ENCODE results near the gene LRP1-AS. TPM values are rescaled to one million over a fixed set of nuclear protein-coding genes. Genes with fewer than 3 reads are reported as not detected.

The LRP1-AS gene
- total RNA-seq, 1 experiment from 2014 or later: not detected

- TF ChIP-seq HMGXB4 (CRISPR knock-in tag; IDR thresholded peaks at IDR 0.05) (no peak), NR1H2 (CRISPR knock-in tag; IDR thresholded peaks at IDR 0.05) (no peak), GTF2I (CRISPR knock-in tag; conservative IDR thresholded peaks at IDR 0.05) (no peak), ZNF425 (CRISPR knock-in tag; conservative IDR thresholded peaks at IDR 0.05) (no peak), FOXP1 (CRISPR knock-in tag; IDR thresholded peaks at IDR 0.05; ENCODE audit: borderline replicate concordance) (no peak)
- TF ChIP-seq, protein P1, sequence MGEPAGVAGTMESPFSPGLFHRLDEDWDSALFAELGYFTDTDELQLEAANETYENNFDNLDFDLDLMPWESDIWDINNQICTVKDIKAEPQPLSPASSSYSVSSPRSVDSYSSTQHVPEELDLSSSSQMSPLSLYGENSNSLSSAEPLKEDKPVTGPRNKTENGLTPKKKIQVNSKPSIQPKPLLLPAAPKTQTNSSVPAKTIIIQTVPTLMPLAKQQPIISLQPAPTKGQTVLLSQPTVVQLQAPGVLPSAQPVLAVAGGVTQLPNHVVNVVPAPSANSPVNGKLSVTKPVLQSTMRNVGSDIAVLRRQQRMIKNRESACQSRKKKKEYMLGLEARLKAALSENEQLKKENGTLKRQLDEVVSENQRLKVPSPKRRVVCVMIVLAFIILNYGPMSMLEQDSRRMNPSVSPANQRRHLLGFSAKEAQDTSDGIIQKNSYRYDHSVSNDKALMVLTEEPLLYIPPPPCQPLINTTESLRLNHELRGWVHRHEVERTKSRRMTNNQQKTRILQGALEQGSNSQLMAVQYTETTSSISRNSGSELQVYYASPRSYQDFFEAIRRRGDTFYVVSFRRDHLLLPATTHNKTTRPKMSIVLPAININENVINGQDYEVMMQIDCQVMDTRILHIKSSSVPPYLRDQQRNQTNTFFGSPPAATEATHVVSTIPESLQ (CRISPR knock-in tag; IDR thresholded peaks at IDR 0.05): no peak
Measured at GRCh38 chr12:57133916-57134315, 13.5 kb downstream of the LRP1-AS start (continued).

DNA sequence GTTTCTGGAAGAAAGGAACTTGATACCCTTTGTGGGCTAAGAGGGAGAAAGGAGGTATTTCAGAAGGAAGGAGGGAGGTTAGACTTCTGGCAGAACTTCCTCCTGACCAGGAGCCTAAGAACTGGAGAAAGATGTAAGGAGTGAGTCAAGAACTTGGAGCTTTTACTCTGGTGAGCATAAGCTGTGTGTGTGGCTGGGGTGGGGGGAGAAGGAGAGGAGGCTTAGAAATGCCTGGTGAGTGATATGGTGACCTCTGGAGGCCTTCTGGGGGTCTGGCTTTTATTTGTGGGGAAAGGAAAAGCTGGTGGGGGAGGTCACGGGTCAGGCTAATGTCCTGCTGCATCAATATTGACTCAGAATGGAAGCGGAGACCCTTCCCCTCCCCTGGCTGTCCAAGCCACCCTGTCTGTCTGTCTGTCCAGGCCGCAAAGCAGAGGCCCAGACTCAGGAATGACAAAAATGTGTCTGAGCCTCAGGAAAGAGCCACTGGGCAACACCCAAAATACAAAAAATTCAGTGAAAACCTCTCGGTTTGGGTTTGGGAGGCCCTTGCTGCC is 14.3 kb downstream of the LRP1-AS start:
- Mint-ChIP-seq H3K4me1 (peaks cover 70% of the 10 kb centered on the region), H3K36me3 (no peaks in the 10 kb centered on the region), H3K4me3 (0 out of 2 replicates have a peak overlapping the region, but pooled peaks have one; percentile 18), H3K27me3 (ENCODE audit: low read depth) (no peaks in the 10 kb centered on the region), H3K27ac (peak overlapping the region; percentile 56; the same call in 1 of the 2 replicates), H3K9me3 (no peaks in the 10 kb centered on the region)
- no peak for ATAC-seq
- ChIA-PET CTCF (interaction anchor here (0.6 to 2.3 kb wide), 9 partner anchors 9 to 110 kb away, joined by 3 to 11 read pairs (median 3); no protein-coding TSS in a partner anchor), POLR2A (interaction anchor here (1.0 kb wide), 1 partner anchor 96 kb away, joined by 3 read pairs; the partner anchor contains the start of gene SHMT2)
- no peak for DNase-seq (ENCODE audit: low spot score)
- TF ChIP-seq CREB1 (CRISPR knock-in tag; IDR thresholded peaks at IDR 0.05) (no peak), EMX1 (CRISPR knock-in tag; IDR thresholded peaks at IDR 0.05) (no peak), ZBTB21 (CRISPR knock-in tag; IDR thresholded peaks at IDR 0.05; ENCODE audit: borderline replicate concordance) (no peak), NR3C1 (CRISPR knock-in tag; conservative IDR thresholded peaks at IDR 0.05; ENCODE audit: low read depth) (no peak), JAZF1 (CRISPR knock-in tag; IDR thresholded peaks at IDR 0.05) (no peak), TEAD4 (CRISPR knock-in tag; IDR thresholded peaks at IDR 0.05) (no peak)

DNA sequence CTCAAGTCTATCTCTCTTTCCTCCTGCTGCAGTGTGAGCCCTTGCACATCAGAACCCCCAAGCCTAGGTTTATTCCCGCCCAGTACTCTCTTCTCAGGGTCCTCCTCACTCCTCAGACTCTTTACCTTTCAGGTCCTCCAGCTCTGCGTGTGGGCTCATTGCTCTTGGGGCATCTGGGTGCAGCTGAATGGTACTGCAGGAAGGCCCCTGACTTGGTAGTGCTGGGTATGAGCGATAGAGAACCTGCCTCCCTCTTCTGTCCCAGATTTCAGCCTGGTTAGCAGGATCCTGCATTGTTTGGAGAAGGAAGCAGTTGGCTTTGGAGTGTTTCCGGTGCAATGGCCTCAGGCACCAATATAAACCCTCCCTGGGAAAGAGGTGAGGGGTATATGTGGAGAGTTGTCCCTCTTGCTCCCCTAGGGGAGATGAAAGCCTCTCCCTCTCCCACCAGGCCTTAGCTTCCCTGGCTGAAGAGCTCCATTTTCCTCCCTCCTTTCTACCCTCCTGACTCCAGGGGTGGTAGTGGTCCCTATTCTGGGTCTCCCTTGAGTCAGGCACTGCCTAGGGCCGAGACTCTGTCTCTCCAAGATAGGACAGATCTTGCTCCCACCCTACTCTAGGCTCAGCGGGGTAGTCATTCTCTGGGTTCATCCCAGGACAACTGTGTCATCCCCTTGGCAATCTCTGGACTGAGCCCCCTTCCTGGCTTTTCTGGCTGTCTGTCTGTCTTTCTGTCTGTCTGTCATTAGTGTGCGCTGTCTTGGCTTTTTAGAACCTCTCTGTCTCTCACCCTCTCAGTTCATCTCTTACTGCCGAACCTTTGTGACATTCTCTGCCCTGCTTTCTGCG is 15.3 kb downstream of the LRP1-AS start:
- Mint-ChIP-seq H3K4me1 (peaks cover 70% of the 10 kb centered on the region), H3K4me3 (peak overlapping the region; percentile 6; the same call in 1 of the 2 replicates), H3K27ac (peak overlapping the region; percentile 84; the same call in 1 of the 2 replicates), H3K27me3 (ENCODE audit: low read depth) (no peaks in the 10 kb centered on the region), H3K9me3 (no peaks in the 10 kb centered on the region), H3K36me3 (no peaks in the 10 kb centered on the region)
- ChIA-PET POLR2A (interaction anchor here (1.0 kb wide), 1 partner anchor 97 kb away, joined by 3 read pairs; the partner anchor contains the start of gene SHMT2), CTCF (interaction anchor here (0.9 to 2.5 kb wide), 7 partner anchors 8 to 495 kb away, joined by 3 to 11 read pairs (median 7); partner anchors contain the start of gene STAT6)
- DNase-seq (ENCODE audit: low spot score) (no peak), ATAC-seq (no peak)
- TF ChIP-seq FOXP1 (CRISPR knock-in tag; IDR thresholded peaks at IDR 0.05; ENCODE audit: borderline replicate concordance) (no peak), ZNF671 (CRISPR knock-in tag; IDR thresholded peaks at IDR 0.05) (no peak), ZBTB21 (CRISPR knock-in tag; IDR thresholded peaks at IDR 0.05; ENCODE audit: borderline replicate concordance) (no peak), ATF1 (CRISPR knock-in tag; IDR thresholded peaks at IDR 0.05) (no peak), NFE2L1 (CRISPR knock-in tag; IDR thresholded peaks at IDR 0.05) (no peak), ZNF423 (CRISPR knock-in tag; IDR thresholded peaks at IDR 0.05) (no peak), CBFB (CRISPR knock-in tag; IDR thresholded peaks at IDR 0.05; ENCODE audit: low read depth) (no peak), SMAD4 (CRISPR knock-in tag; IDR thresholded peaks at IDR 0.05) (no peak), CTCF (IDR thresholded peaks at IDR 0.05) (no peak), GTF2I (CRISPR knock-in tag; conservative IDR thresholded peaks at IDR 0.05) (no peak), FOXK1 (CRISPR knock-in tag; IDR thresholded peaks at IDR 0.05) (no peak)
- TF ChIP-seq, protein P2, sequence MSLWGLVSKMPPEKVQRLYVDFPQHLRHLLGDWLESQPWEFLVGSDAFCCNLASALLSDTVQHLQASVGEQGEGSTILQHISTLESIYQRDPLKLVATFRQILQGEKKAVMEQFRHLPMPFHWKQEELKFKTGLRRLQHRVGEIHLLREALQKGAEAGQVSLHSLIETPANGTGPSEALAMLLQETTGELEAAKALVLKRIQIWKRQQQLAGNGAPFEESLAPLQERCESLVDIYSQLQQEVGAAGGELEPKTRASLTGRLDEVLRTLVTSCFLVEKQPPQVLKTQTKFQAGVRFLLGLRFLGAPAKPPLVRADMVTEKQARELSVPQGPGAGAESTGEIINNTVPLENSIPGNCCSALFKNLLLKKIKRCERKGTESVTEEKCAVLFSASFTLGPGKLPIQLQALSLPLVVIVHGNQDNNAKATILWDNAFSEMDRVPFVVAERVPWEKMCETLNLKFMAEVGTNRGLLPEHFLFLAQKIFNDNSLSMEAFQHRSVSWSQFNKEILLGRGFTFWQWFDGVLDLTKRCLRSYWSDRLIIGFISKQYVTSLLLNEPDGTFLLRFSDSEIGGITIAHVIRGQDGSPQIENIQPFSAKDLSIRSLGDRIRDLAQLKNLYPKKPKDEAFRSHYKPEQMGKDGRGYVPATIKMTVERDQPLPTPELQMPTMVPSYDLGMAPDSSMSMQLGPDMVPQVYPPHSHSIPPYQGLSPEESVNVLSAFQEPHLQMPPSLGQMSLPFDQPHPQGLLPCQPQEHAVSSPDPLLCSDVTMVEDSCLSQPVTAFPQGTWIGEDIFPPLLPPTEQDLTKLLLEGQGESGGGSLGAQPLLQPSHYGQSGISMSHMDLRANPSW (CRISPR knock-in tag; conservative IDR thresholded peaks at IDR 0.05; ENCODE audit: low read depth): no peak

All from WTC11 (cell line).